GM19438 (cell line): ENCODE data around the gene OR2S2.
"Not testable (repeated sequence)": the region's sequence is repeated elsewhere in the genome, so short reads cannot be mapped to it uniquely, and the experiment has no call there.

Source experiments
- ATAC-seq: cut with Tn5 transposase; IDR thresholded peaks from one replicate; pipeline ENCODE4 v1.9.1; 2021; ENCODE audit warnings: low read depth; ENCODE audit not compliant: unreplicated experiment

OR2S2 gene

GRCh38 chr9:35958104-35958837 is at the start of gene OR2S2:
Gene OR2S2 (minus strand): TSS chr9:35958154. CDS start chr9:35958098, 56 bp downstream.
- ATAC-seq = no peak

GRCh38 chr9:36007316-36007708 is 49.4 kb upstream of the OR2S2 start:
- no peak for ATAC-seq

- ATAC-seq = no peak
These were observed 48.8 kb upstream of the OR2S2 start for GRCh38 chr9:36006549-36007315.

GRCh38 chr9:36005891-36006290 is 47.9 kb upstream of the OR2S2 start:
- ATAC-seq = no peak

- ATAC-seq = no peak
These were observed 40.4 kb upstream of the OR2S2 start for GRCh38 chr9:35998333-35998732.

GRCh38 chr9:35997016-35997415 is 39.1 kb upstream of the OR2S2 start:
- not testable (repeated sequence) for ATAC-seq

- no peak for ATAC-seq
These were observed 38.5 kb upstream of the OR2S2 start for GRCh38 chr9:35996358-35996970.

- no peak for ATAC-seq
These were observed 37.0 kb upstream of the OR2S2 start for GRCh38 chr9:35994959-35995358.

GRCh38 chr9:35993976-35994720 is 36.2 kb upstream of the OR2S2 start:
- ATAC-seq = no peak

- not testable (repeated sequence) for ATAC-seq
These were observed 35.2 kb upstream of the OR2S2 start for GRCh38 chr9:35993136-35993535.

GRCh38 chr9:35990155-35990554 is 32.2 kb upstream of the OR2S2 start:
- ATAC-seq = no peak

- no peak for ATAC-seq
These were observed 26.1 kb upstream of the OR2S2 start for GRCh38 chr9:35984021-35984420.

GRCh38 chr9:35981699-35982098 is 23.7 kb upstream of the OR2S2 start:
- ATAC-seq = no peak

GRCh38 chr9:35980289-35981011 is 22.5 kb upstream of the OR2S2 start:
- ATAC-seq = no peak

- ATAC-seq = no peak
These were observed 20.8 kb upstream of the OR2S2 start for GRCh38 chr9:35978792-35979191.

GRCh38 chr9:35976726-35977125 is 18.8 kb upstream of the OR2S2 start:
- no peak for ATAC-seq

GRCh38 chr9:35974800-35975199 is 16.8 kb upstream of the OR2S2 start:
- no peak for ATAC-seq

- ATAC-seq = no peak
These were observed 14.1 kb upstream of the OR2S2 start for GRCh38 chr9:35972093-35972492.

- no peak for ATAC-seq
These were observed 9.1 kb upstream of the OR2S2 start for GRCh38 chr9:35967042-35967441.

- no peak for ATAC-seq
These were observed 8.5 kb upstream of the OR2S2 start for GRCh38 chr9:35966433-35966832.
